Measurements from ENCODE around the gene MTARC2.

Gene MTARC2

DNA sequence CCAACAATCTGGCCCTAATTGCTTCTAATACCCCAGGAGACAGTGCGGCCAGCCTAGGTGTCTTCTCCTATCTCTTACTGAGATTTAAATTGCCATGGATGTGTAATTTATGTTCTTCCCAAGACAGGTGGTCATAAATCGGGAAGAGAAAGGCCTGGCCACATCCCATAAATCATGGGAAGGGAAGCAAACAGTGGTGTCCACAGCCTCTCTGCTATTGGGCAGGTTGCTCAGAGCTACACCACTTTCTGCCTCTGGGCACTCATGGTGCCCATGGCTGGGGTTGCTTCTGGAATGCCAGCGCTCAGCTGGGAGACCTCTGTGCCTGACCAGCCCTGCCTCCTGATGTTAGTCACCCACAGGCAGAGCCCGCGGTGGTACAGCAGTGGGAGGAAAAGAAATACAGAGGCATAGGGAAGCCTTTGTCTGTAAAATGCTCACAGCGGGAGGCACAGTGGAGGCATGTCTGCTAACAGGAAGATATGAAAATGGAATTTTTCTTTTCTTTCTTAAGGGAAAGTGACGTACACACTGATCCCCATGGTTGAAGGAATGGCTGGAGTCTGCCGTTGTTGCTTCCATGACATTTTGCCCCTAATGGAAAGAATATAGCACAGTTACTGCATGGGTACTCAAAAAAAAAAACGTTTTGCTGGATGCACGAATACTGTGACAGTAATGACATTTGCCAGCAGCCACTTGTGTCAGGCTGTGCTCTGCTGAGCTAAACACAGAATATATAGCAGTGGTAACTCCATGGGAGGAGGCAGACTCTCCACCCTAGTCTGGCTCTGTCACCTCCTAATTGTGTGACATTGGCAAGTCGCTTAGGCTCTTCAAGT lies 60.4 kb downstream of the MTARC2 start:
- TF ChIP-seq, protein P1, sequence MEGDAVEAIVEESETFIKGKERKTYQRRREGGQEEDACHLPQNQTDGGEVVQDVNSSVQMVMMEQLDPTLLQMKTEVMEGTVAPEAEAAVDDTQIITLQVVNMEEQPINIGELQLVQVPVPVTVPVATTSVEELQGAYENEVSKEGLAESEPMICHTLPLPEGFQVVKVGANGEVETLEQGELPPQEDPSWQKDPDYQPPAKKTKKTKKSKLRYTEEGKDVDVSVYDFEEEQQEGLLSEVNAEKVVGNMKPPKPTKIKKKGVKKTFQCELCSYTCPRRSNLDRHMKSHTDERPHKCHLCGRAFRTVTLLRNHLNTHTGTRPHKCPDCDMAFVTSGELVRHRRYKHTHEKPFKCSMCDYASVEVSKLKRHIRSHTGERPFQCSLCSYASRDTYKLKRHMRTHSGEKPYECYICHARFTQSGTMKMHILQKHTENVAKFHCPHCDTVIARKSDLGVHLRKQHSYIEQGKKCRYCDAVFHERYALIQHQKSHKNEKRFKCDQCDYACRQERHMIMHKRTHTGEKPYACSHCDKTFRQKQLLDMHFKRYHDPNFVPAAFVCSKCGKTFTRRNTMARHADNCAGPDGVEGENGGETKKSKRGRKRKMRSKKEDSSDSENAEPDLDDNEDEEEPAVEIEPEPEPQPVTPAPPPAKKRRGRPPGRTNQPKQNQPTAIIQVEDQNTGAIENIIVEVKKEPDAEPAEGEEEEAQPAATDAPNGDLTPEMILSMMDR (IDR thresholded peaks at IDR 0.05), result no peak
- no peaks in the 10 kb centered on the region for H3K9me3 Mint-ChIP-seq
- peaks cover 4% of the 10 kb centered on the region for H3K27me3 Mint-ChIP-seq (ENCODE audit: low read depth, poor library complexity)
- peak; percentile 49 for DNase-seq
- H3K27ac Mint-ChIP-seq, result peak overlapping the region; percentile 91
- peaks cover 65% of the 10 kb centered on the region for H3K4me1 Mint-ChIP-seq
- H3K4me3 Mint-ChIP-seq, result peak overlapping the region; percentile 51
- peaks cover 45% of the 10 kb centered on the region for H3K36me3 Mint-ChIP-seq (ENCODE audit: low read depth)

DNA sequence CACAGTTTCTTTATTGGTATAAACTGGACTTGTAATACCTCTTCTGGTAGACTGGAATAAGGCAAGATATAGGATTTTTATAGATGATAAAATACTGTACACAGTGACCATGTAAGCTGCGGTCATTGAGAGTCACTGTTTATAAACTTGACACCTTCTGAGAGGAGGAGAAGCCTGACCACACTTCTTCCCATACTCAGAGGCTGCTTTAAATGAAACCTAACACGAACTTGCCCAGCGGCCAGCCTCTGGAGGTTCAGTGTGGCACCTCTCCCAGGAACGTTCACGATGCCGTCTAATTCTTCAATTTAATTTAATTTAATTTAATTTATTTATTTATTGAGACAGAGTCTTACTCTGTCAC lies 61.0 kb downstream of the MTARC2 start:
- H3K27me3 Mint-ChIP-seq (ENCODE audit: low read depth, poor library complexity), result peaks cover 4% of the 10 kb centered on the region
- peaks cover 59% of the 10 kb centered on the region for H3K4me1 Mint-ChIP-seq
- H3K9me3 Mint-ChIP-seq, result no peaks in the 10 kb centered on the region
- H3K36me3 Mint-ChIP-seq (ENCODE audit: low read depth), result peaks cover 45% of the 10 kb centered on the region
- TF ChIP-seq, protein P1 (IDR thresholded peaks at IDR 0.05), result no peak
- DNase-seq, result no peak
- no peak overlapping the region for H3K4me3 Mint-ChIP-seq
- no peak overlapping the region for H3K27ac Mint-ChIP-seq

DNA sequence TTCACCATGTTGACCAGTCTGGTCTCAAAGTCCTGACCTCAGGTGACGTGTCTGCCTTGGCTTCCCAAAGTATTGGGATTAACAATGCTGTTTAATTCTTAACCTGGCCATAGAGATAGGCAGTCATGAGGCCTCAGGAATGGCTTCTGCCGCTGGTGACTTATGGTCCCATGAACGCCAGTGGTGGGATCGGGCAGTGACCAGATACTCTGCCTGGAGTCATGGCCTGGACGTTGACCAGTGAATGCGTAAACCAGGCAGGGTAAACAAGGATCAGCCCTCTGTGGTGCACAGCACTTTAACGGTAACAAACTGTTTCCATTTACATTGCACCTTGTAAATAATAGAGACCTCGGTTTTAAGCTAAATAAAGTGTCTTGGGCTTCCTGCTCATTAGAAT lies 61.6 kb downstream of the MTARC2 start:
- TF ChIP-seq, protein P1 (IDR thresholded peaks at IDR 0.05), result no peak
- Mint-ChIP-seq H3K27me3 (ENCODE audit: low read depth, poor library complexity) (peaks cover 4% of the 10 kb centered on the region), H3K27ac (no peak overlapping the region), H3K36me3 (ENCODE audit: low read depth) (peaks cover 50% of the 10 kb centered on the region), H3K4me3 (no peak overlapping the region), H3K9me3 (no peaks in the 10 kb centered on the region), H3K4me1 (peaks cover 54% of the 10 kb centered on the region)
- no peak for DNase-seq

DNA sequence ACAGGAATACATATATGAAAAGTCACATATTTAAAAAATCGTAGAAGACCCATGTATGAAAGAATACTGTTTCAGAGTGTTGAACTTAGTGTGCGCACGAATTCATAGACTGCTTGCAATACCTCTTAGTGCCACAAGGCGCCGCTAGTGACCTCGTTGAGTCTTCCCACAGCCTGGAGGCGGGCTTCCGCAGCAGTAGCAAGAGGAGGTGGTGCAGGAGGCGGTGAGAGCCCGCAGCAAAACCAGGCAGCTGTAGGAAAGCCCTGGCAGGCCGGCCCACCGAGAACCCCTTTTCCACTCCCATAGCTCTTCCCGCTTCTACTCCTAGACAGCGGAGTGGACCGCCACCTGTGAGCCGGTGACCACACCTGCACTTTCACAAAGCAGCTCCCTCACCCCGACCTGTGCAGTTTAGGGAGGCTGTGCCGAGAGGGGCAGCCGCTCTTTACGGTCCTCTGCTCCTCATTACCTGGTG lies 62.1 kb downstream of the MTARC2 start:
- no peak overlapping the region for H3K27ac Mint-ChIP-seq
- peak overlapping the region; percentile 65 for H3K4me3 Mint-ChIP-seq
- H3K27me3 Mint-ChIP-seq (ENCODE audit: low read depth, poor library complexity), result peaks cover 4% of the 10 kb centered on the region
- DNase-seq, result peak; percentile 81
- H3K9me3 Mint-ChIP-seq, result no peaks in the 10 kb centered on the region
- TF ChIP-seq, protein P1 (IDR thresholded peaks at IDR 0.05), result peak; percentile 98
- H3K36me3 Mint-ChIP-seq (ENCODE audit: low read depth), result peaks cover 48% of the 10 kb centered on the region
- peaks cover 49% of the 10 kb centered on the region for H3K4me1 Mint-ChIP-seq

DNA sequence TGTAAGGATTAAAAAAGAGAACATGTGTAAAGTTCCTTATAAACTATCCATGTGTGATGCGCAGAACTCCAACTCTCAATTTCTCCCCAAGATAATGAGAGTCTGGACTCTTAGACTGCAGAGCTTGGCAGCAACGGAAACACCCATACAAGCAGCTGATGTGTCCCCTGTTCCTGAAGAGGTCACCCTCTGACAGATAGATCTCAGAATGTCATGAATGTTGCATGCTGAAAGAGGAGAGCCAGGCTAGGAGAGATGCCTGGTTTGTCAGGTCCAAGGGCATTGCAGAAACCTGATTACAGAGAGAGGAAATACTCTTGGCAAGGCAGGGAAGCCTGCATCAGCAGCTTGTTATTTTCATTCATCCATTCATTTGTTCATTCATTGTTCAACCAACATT lies 62.8 kb downstream of the MTARC2 start:
- H3K4me1 Mint-ChIP-seq, result peaks cover 48% of the 10 kb centered on the region
- H3K36me3 Mint-ChIP-seq (ENCODE audit: low read depth), result peaks cover 53% of the 10 kb centered on the region
- no peak for DNase-seq
- no peak overlapping the region for H3K4me3 Mint-ChIP-seq
- H3K27me3 Mint-ChIP-seq (ENCODE audit: low read depth, poor library complexity), result peaks cover 4% of the 10 kb centered on the region
- H3K9me3 Mint-ChIP-seq, result no peaks in the 10 kb centered on the region
- H3K27ac Mint-ChIP-seq, result no peak overlapping the region
- TF ChIP-seq, protein P1 (IDR thresholded peaks at IDR 0.05), result no peak

DNA sequence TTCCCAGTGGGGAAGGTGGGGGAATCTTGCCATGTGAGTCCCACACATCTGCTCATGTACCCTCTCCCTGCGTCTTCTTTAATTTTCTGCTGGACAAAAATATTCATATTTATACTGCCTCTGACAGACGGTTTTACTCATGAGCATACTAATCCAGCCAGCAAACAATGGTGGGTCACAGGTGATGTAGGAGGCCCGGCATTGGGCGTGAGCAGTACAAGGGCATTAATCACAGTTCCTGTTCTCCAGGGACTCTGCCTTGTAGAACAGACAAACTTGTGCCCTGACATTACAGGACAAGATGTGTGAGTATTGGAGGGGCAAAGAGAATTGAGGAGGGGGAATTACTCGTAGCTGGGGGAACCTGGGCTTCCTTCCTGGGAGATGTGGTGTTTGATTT lies 63.6 kb downstream of the MTARC2 start:
- Mint-ChIP-seq H3K36me3 (ENCODE audit: low read depth) (peaks cover 60% of the 10 kb centered on the region), H3K4me3 (no peak overlapping the region), H3K9me3 (no peaks in the 10 kb centered on the region), H3K27me3 (ENCODE audit: low read depth, poor library complexity) (peaks cover 4% of the 10 kb centered on the region), H3K4me1 (peaks cover 44% of the 10 kb centered on the region), H3K27ac (no peak overlapping the region)
- DNase-seq, result no peak
- TF ChIP-seq, protein P1 (IDR thresholded peaks at IDR 0.05), result no peak
